A673 (cell line): Measurements from ENCODE around the gene APLN. TPM values are rescaled to one million over a fixed set of nuclear protein-coding genes. Genes with fewer than 3 reads are reported as not detected.

Source experiments
- BruUV-seq: library from RNA; stranded (reverse); fragments of 400-500 nt; replicated peaks from 2 replicates; lab custom pipeline; 2021; lab: Mats Ljungman, UMichigan
- CTCF ChIA-PET: fragments of 300-600 bp; sonication (Branson Sonifier 250); formaldehyde crosslinking; loops from one replicate; lab custom pipeline; 2022; ENCODE audit warnings: antibody characterized with exemption; lab: Charles Lee
- POLR2A ChIA-PET: fragments of 300-600 bp; sonication (Branson Sonifier 250); formaldehyde crosslinking; loops from one replicate; lab custom pipeline; 2022; ENCODE audit warnings: antibody characterized with exemption; ENCODE audit not compliant: low non-redundant PET; lab: Charles Lee
- DNase-seq: peaks from one replicate; pipeline ENCODE4 v3.0.0-alpha.2; 2015; ENCODE audit warnings: low spot score
- H3K27ac ChIP-seq: fragments of 200-600 bp; sonication (generic); 2 replicates; pipeline ENCODE4 v1.5.1; 2016; ENCODE audit warnings: mixed run types, low read depth, mild to moderate bottlenecking, mixed read lengths, antibody characterized with exemption, low read length; ENCODE audit not compliant: poor library complexity, severe bottlenecking
- H3K27me3 ChIP-seq: fragments of 200-600 bp; sonication (generic); replicated peaks from 2 replicates; pipeline ENCODE4 v1.6.1; 2017; ENCODE audit warnings: mixed run types, low read depth, mild to moderate bottlenecking, mixed read lengths, antibody characterized with exemption, low read length; ENCODE audit not compliant: insufficient read depth, poor library complexity
- H3K36me3 ChIP-seq: fragments of 200-600 bp; sonication (generic); 2 replicates; pipeline ENCODE4 v1.6.1; 2016; ENCODE audit warnings: mixed run types, mild to moderate bottlenecking, mixed read lengths, antibody characterized with exemption, low read length; ENCODE audit not compliant: insufficient read depth, poor library complexity, severe bottlenecking
- H3K4me1 ChIP-seq: fragments of 200-600 bp; sonication (generic); 2 replicates; pipeline ENCODE4 v1.6.1; 2017; ENCODE audit warnings: mixed run types, mild to moderate bottlenecking, mixed read lengths, antibody characterized with exemption, low read length; ENCODE audit not compliant: insufficient read depth, poor library complexity, severe bottlenecking
- H3K4me3 ChIP-seq: fragments of 200-600 bp; sonication (generic); 2 replicates; pipeline ENCODE4 v1.5.1; 2016; ENCODE audit warnings: low read depth, mixed run types, mild to moderate bottlenecking, mixed read lengths, low read length; ENCODE audit not compliant: poor library complexity, severe bottlenecking
- H3K9me3 ChIP-seq: fragments of 200-600 bp; sonication (generic); 2 replicates; pipeline ENCODE4 v1.6.1; 2016; ENCODE audit warnings: mixed run types, low read depth, mild to moderate bottlenecking, mixed read lengths, antibody characterized with exemption, low read length; ENCODE audit not compliant: poor library complexity, severe bottlenecking
- EZH2 ChIP-seq: fragments of 200-600 bp; sonication (generic); IDR thresholded peaks from 2 replicates; pipeline ENCODE4 v1.6.1; 2017; ENCODE audit warnings: borderline replicate concordance, low read depth, mild to moderate bottlenecking, mixed read lengths, antibody characterized with exemption, low read length; ENCODE audit not compliant: poor library complexity, severe bottlenecking
- intact Hi-C: fragments of 100-400 bp; cut with micrococcal nuclease; formaldehyde crosslinking; loops from one replicate; pipeline ENCODE4 v1.10.0; 2022; ENCODE audit not compliant: unreplicated experiment
- total RNA-seq: library from RNA; stranded (reverse); gene quantifications from 2 replicates; pipeline ENCODE4 v1.2.3, GENCODE V29; 2021
- TF ChIP-seq, protein P1 (sequence below): fragments of 300-800, 200-600 bp; sonication (generic); conservative IDR thresholded peaks from 2 replicates; pipeline ENCODE4 v1.5.1; 2017; ENCODE audit warnings: low read depth, mild to moderate bottlenecking, antibody characterized with exemption, low read length, moderate library complexity, mixed read lengths

Gene APLN
- total RNA-seq, 1 experiment from 2014 or later, result 0.34 TPM

DNA sequence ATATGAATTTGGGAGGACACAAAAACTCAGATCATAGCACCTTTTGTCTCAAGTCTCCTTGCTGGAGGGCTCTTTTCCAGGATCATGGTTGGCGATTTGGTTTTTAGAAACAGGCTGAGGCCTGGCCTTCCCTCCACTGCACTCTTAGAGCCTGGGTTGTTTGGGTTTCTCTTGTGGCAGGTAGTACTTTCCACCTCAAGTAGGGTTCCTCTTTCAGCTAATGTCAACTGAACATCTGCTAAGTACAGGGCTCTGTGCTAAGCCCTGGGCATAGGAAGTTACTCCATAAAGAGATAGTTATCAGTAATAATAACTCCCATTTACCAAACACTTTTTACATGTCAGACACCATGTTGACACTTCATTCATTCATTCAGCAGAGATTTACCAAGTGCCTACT, 28.2 kb upstream of the APLN start:
- Histone ChIP-seq H3K36me3 (no peaks in the 10 kb centered on the region), H3K27ac (no peak overlapping the region), H3K4me1 (no peaks in the 10 kb centered on the region), H3K9me3 (no peaks in the 10 kb centered on the region), H3K27me3 (no peaks in the 10 kb centered on the region), H3K4me3 (no peak overlapping the region)
- ChIA-PET CTCF (no interaction called here), POLR2A (no interaction called here)
- intact Hi-C loops, result no loop called here
- BruUV-seq, result no TSS peak
- TF ChIP-seq, protein P1, sequence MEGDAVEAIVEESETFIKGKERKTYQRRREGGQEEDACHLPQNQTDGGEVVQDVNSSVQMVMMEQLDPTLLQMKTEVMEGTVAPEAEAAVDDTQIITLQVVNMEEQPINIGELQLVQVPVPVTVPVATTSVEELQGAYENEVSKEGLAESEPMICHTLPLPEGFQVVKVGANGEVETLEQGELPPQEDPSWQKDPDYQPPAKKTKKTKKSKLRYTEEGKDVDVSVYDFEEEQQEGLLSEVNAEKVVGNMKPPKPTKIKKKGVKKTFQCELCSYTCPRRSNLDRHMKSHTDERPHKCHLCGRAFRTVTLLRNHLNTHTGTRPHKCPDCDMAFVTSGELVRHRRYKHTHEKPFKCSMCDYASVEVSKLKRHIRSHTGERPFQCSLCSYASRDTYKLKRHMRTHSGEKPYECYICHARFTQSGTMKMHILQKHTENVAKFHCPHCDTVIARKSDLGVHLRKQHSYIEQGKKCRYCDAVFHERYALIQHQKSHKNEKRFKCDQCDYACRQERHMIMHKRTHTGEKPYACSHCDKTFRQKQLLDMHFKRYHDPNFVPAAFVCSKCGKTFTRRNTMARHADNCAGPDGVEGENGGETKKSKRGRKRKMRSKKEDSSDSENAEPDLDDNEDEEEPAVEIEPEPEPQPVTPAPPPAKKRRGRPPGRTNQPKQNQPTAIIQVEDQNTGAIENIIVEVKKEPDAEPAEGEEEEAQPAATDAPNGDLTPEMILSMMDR, result no peak
- no peak for TF ChIP-seq EZH2
- DNase-seq, result no peak

GRCh38 chrX:129679901-129680300, 25.1 kb upstream of the APLN start:
- H3K9me3 ChIP-seq, result no peaks in the 10 kb centered on the region
- DNase-seq, result no peak
- ChIA-PET CTCF (no interaction called here), POLR2A (no interaction called here)
- TF ChIP-seq, protein P1, result no peak
- no peak for TF ChIP-seq EZH2
- no TSS peak for BruUV-seq
- H3K36me3 ChIP-seq, result no peaks in the 10 kb centered on the region
- no peaks in the 10 kb centered on the region for H3K27me3 ChIP-seq
- intact Hi-C loops, result no loop called here
- no peaks in the 10 kb centered on the region for H3K4me1 ChIP-seq
- no peak overlapping the region for H3K27ac ChIP-seq
- H3K4me3 ChIP-seq, result no peak overlapping the region

GRCh38 chrX:129678614-129679195, 23.9 kb upstream of the APLN start:
- POLR2A ChIA-PET, result no interaction called here

More at GRCh38 chrX:129678614-129679195, 23.9 kb upstream of the APLN start:
- H3K4me3 ChIP-seq, result peak overlapping the region; percentile 16
- CTCF ChIA-PET, result no interaction called here
- no peaks in the 10 kb centered on the region for H3K27me3 ChIP-seq
- no TSS peak for BruUV-seq
- intact Hi-C loops, result no loop called here
- H3K36me3 ChIP-seq, result no peaks in the 10 kb centered on the region
- TF ChIP-seq, protein P1, result no peak
- TF ChIP-seq EZH2, result no peak
- H3K9me3 ChIP-seq, result no peaks in the 10 kb centered on the region
- H3K4me1 ChIP-seq, result no peaks in the 10 kb centered on the region
- no peak overlapping the region for H3K27ac ChIP-seq
- no peak for DNase-seq
